Suprapubic skin (tissue), 4 donors: ENCODE results near the gene CRHR2.

Experiments
- CTCF ChIP-seq, 2 donors: fragments of 200-600 bp in 1 of 2; fragments of 450-650 bp in 1 of 2; sonication (generic) in 1 of 2; IDR thresholded peaks; one replicate each; pipeline ENCODE4 v1.5.1; 2016 to 2019; ENCODE audit warnings: antibody characterized with exemption in 2 of 2, mild to moderate bottlenecking in 1 of 2, moderate library complexity in 1 of 2
- EP300 ChIP-seq: sonication (generic); formaldehyde crosslinking; IDR thresholded peaks from one replicate; pipeline ENCODE4 v1.6.1; 2017; ENCODE audit warnings: antibody characterized with exemption
- POLR2A ChIP-seq, 2 donors: fragments of 450-650 bp; IDR thresholded peaks; one replicate each; pipeline ENCODE4 v1.6.1; 2017; ENCODE audit warnings: antibody characterized with exemption in 2 of 2, mild to moderate bottlenecking in 2 of 2, moderate library complexity in 2 of 2
- POLR2AphosphoS5 ChIP-seq, 3 donors: sonication (generic); formaldehyde crosslinking; IDR thresholded peaks; one replicate each; pipeline ENCODE4 v1.6.1; 2017; ENCODE audit warnings: antibody characterized with exemption in 3 of 3

GRCh38 chr7:30664184-30664885, 17.9 kb downstream of the CRHR2 start:
- TF ChIP-seq EP300 (no peak), CTCF (IDR thresholded peaks at IDR 0.05) (no peak), POLR2A (IDR thresholded peaks at IDR 0.05) (no peak), POLR2AphosphoS5 (IDR thresholded peaks at IDR 0.05) (no peak)
